ENCODE results near the gene CRIM1.

Gene CRIM1

GRCh38 chr2:36458106-36458505 is 102.5 kb downstream of the CRIM1 start:
- no peak for DNase-seq (ENCODE audit: low spot score)

- no peak for DNase-seq (ENCODE audit: low spot score)
Observed at GRCh38 chr2:36459725-36460137, 104.2 kb downstream of the CRIM1 start.

GRCh38 chr2:36461039-36461681 is 105.6 kb downstream of the CRIM1 start:
- DNase-seq (ENCODE audit: low spot score) = no peak

GRCh38 chr2:36462311-36462935 is 106.8 kb downstream of the CRIM1 start:
- no peak for DNase-seq (ENCODE audit: low spot score)

- no peak for DNase-seq (ENCODE audit: low spot score)
Observed at GRCh38 chr2:36463365-36463764, 107.8 kb downstream of the CRIM1 start.

GRCh38 chr2:36464006-36464721 is 108.6 kb downstream of the CRIM1 start:
- no peak for DNase-seq (ENCODE audit: low spot score)

- DNase-seq (ENCODE audit: low spot score) = no peak
Observed at GRCh38 chr2:36466135-36466534, 110.6 kb downstream of the CRIM1 start.

- DNase-seq (ENCODE audit: low spot score) = no peak
Observed at GRCh38 chr2:36468463-36469105, 113.0 kb downstream of the CRIM1 start.

- DNase-seq (ENCODE audit: low spot score) = no peak
Observed at GRCh38 chr2:36469106-36469477, 113.5 kb downstream of the CRIM1 start.

- no peak for DNase-seq (ENCODE audit: low spot score)
Observed at GRCh38 chr2:36469710-36470109, 114.1 kb downstream of the CRIM1 start.

GRCh38 chr2:36473230-36473629 is 117.7 kb downstream of the CRIM1 start:
- no peak for DNase-seq (ENCODE audit: low spot score)

- no peak for DNase-seq (ENCODE audit: low spot score)
Observed at GRCh38 chr2:36476411-36476810, 120.8 kb downstream of the CRIM1 start.

- no peak for DNase-seq (ENCODE audit: low spot score)
Observed at GRCh38 chr2:36477315-36477714, 121.7 kb downstream of the CRIM1 start.

- DNase-seq (ENCODE audit: low spot score) = no peak
Observed at GRCh38 chr2:36477746-36478145, 122.2 kb downstream of the CRIM1 start.

- DNase-seq (ENCODE audit: low spot score) = no peak
Observed at GRCh38 chr2:36478332-36478738, 122.8 kb downstream of the CRIM1 start.

- no peak for DNase-seq (ENCODE audit: low spot score)
Observed at GRCh38 chr2:36478999-36479398, 123.4 kb downstream of the CRIM1 start.

- DNase-seq (ENCODE audit: low spot score) = no peak
Observed at GRCh38 chr2:36479406-36479805, 123.8 kb downstream of the CRIM1 start.

- DNase-seq (ENCODE audit: low spot score) = no peak
Observed at GRCh38 chr2:36480028-36480427, 124.5 kb downstream of the CRIM1 start.

- no peak for DNase-seq (ENCODE audit: low spot score)
Observed at GRCh38 chr2:36480636-36481035, 125.1 kb downstream of the CRIM1 start.

GRCh38 chr2:36481709-36482108 is 126.1 kb downstream of the CRIM1 start:
- no peak for DNase-seq (ENCODE audit: low spot score)

GRCh38 chr2:36482576-36483214 is 127.1 kb downstream of the CRIM1 start:
- DNase-seq (ENCODE audit: low spot score) = no peak

GRCh38 chr2:36483290-36483689 is 127.7 kb downstream of the CRIM1 start:
- DNase-seq (ENCODE audit: low spot score) = no peak
